Measurements from ENCODE around the gene FYN.

- TF ChIP-seq, protein P1, sequence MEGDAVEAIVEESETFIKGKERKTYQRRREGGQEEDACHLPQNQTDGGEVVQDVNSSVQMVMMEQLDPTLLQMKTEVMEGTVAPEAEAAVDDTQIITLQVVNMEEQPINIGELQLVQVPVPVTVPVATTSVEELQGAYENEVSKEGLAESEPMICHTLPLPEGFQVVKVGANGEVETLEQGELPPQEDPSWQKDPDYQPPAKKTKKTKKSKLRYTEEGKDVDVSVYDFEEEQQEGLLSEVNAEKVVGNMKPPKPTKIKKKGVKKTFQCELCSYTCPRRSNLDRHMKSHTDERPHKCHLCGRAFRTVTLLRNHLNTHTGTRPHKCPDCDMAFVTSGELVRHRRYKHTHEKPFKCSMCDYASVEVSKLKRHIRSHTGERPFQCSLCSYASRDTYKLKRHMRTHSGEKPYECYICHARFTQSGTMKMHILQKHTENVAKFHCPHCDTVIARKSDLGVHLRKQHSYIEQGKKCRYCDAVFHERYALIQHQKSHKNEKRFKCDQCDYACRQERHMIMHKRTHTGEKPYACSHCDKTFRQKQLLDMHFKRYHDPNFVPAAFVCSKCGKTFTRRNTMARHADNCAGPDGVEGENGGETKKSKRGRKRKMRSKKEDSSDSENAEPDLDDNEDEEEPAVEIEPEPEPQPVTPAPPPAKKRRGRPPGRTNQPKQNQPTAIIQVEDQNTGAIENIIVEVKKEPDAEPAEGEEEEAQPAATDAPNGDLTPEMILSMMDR (IDR thresholded peaks at IDR 0.05) = no peak
- no peak for TF ChIP-seq POLR2A (IDR thresholded peaks at IDR 0.05)
- no peak for TF ChIP-seq EP300 (IDR thresholded peaks at IDR 0.05)
Observed at GRCh38 chr6:111688331-111688730, 184.9 kb downstream of the FYN start.

All from tibial nerve (tissue), 4 donors.